Measurements from ENCODE around the gene NKAIN2.

The NKAIN2 gene

DNA sequence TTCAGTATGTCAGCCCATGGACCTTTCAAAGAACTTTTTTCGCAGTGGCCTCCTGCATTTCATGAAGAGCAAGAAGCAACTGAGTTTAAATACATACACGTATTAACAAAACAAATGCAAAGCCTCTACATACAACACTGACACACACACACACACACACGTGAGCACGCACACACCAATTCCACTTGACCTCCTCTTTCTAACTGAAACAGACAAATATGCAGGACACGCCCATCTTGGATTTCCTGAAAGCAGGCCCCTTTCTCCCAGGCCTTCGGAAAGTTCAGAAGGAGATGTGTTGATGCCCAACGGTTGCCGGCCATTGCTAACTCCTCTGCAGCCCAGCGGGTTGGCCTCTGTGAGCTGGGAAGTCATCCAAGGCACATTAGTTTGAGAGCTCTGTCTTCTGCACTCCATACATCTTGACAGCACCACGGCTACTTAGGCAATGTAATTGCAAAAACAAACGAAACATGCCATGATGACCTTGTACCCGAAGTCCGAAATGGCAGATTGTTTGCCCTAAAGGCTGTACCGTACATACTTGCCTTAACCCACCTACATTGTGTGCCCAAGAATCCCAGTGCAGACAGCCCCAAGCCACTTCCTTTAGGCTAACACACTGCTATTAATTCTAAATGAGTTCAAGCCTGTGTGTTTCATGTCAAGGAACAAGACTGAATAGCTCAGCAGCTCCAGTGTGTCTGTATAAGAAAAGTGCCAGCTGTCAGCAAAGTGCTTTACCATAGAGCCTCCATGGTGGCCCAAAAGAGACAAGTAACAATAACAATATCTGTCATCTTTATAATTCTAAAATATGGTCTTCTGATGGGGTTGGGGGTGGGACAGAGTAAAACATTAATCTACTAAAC is 1019.8 kb downstream of the NKAIN2 start:
- no peak for DNase-seq (ENCODE audit: low spot score)

DNA sequence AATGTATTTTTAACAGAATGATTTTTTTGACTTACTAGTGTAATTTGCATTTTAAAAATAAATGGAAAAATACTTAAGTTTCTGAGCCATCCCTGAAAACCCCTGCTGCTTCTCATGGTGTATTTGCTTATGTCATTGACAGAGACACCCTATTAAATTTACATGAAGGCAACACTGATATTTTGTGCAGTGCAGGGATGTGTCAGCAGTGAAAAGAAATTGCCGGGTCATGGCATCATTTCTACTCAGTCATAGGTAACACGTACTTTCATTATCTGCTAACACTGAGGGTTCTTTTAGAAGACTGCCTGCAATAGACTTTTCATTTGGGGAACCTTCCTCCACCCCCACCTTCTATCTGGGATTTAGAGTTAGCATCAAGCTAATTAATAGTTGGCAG is 1021.9 kb downstream of the NKAIN2 start:
- no peak for DNase-seq (ENCODE audit: low spot score)

DNA sequence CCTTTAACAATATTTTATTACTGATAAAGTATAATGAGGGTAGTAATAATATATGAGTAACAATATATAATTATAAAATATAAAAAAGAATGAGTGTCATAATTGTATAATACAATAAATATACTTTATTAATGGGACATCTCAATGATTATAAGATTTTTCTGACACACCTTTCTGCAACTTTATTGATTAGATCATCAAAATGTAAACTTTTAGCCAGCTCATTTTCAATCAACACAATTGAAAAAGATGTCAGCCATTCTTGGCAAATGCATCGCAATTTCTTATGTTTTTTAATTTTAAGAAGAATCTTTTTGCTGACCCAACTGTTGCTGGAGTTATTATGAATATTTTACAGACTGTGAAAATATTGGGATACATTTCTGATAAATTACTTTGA is 1026.2 kb downstream of the NKAIN2 start:
- no peak for DNase-seq (ENCODE audit: low spot score)

DNA sequence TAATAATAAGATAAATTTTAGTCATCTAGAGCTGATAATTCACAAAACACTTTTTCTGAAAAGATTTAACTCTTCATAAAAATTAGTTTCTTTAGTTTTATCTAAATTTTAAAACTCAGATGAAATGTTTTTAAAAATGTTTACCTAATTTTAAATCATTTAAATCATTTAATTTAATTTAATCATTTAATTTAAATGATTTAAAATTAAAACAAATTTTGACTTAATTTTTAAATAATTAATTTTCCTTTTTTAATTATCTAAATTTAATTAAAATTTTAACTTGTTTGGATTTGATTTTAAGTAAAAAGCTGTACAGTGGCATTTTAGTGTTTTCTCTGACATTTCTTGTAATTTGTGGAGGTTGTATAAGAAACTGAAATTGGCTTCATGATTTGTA is 1026.8 kb downstream of the NKAIN2 start:
- no peak for DNase-seq (ENCODE audit: low spot score)

DNA sequence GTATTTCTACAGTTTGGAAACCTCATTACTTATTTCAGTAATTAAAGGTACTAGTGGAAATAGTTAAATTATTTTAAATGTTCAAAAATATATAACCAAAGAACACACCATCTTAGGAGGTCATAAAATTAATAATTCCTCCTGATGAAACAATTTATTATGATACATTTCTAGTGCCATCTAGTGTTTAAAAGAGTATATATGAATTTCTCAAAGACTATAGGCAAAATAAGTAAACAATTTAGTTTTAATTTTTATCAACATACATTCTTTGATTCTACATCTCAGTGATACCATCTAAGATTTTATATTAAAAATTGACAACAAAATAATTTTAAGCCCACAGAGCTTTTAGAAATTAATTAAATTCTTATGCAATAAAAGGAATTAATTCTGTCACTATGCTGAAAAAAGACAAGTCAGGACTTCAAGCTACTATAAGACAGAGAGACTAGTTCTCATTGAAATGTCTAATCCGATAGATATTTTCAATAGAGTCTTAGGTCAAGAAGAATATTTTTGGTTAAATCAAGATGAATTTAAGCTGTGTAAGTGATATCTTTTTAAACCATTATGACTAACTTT is 1050.8 kb downstream of the NKAIN2 start:
- no peak for DNase-seq (ENCODE audit: low spot score)

DNA sequence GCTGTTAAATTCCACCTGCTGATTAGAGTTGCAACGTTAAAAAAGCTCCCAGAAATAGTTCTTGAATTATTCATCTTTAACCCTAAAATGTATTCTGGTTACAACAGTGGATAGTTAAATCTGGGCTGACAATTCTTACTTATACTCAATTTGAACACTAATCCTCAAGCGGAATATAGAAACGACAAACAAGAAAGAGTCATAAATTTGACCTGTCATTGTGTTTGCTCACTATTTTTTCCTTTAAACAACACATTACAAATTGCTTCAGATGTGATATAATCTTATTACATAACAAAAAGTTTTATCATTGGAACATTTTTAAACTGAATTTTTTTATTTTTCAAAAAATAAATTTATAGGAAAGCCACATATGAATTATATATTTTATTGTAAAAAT is 1054.1 kb downstream of the NKAIN2 start:
- no peak for DNase-seq (ENCODE audit: low spot score)

DNA sequence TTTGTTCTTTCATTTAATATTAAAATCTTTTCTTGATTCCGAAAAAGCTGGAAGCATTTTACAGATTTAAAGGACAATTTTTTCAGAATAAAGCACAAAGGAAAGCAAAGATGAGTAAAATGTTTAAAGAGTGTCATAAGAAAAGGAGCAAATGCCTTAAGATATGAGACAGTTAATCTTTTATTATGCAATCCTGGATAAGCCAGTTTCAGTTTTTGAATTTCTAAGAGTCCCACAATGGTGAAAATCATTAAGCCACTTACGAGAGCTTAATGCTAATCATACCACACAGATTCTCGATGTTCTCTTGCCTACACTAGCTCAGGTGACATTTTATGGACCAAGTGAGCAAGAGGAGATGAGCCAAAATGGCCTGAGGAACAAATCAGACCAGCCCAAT is 1054.9 kb downstream of the NKAIN2 start:
- DNase-seq (ENCODE audit: low spot score) = no peak

DNA sequence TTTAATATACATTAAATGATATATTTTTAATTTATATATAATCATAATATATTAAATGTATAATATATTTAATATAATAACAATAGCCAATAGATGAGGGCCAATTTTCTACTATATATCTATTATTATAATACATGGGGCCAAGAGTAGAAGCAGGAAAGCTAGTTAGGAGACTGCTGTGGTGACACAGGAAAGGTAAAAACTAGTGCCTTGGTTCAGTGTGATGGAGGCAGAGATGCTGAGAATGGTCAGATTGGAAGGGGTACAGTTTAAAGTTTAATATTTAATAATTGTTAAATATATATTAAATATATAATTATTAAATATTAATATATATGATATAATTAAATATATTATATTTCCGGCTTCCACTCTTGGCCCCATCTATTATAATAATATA is 1055.7 kb downstream of the NKAIN2 start:
- DNase-seq (ENCODE audit: low spot score) = no peak

DNA sequence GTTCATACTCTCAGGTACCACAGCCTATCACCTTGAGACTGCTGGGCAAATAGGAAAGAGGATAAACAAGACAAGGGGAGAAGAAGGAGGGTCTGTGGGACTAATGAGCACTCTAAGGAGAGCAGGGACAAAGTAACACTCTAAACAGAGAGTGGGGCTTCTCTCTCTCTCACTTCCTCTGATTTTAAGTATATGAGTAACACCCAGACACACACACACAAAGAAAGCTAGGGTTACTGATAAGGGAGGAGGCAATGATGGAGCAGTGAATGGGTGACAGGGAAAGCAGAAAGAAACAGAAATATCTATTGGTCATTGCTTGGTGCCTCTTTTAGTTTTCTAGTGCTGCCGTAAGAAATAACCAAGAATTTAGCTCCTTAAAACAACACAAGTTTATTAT is 1062.4 kb downstream of the NKAIN2 start:
- DNase-seq (ENCODE audit: low spot score) = no peak

DNA sequence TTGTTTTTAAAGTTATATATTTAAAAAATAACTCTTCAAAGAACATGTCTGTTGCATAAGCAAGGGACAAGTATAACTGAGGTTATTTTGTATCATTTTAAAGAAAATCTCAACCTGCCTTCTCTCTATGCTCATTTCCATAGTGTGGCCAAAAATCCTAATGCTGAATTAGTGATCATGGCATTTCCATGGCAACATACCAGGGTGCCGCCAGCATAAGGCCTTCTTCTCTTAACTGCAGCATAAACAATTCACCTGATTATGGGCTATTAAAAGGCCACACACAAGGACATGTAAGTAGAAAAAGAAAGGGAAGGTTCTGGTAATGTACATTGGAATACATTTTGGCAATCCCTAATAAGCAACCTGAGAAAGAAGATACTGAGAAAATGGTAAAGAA is 1063.5 kb downstream of the NKAIN2 start:
- no peak for DNase-seq (ENCODE audit: low spot score)

DNA sequence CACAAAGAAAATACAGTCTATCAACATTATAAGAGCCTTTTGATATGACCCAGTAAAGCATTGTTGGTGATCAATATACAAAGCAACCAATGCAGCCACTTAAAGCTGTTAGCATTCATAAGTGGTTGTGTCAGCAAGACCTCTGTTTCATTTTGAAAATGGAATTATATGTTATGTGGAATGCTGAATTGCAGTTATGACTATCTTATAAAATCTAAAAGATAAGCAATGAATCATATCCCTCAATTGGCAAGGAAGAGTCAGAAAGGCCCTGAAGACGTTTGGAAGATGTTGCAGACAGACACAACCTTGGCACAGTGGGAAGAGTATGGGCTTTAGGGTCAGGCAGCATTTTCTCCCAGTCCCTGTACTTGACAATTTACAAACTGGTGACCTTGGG is 1064.8 kb downstream of the NKAIN2 start:
- DNase-seq (ENCODE audit: low spot score) = no peak

DNA sequence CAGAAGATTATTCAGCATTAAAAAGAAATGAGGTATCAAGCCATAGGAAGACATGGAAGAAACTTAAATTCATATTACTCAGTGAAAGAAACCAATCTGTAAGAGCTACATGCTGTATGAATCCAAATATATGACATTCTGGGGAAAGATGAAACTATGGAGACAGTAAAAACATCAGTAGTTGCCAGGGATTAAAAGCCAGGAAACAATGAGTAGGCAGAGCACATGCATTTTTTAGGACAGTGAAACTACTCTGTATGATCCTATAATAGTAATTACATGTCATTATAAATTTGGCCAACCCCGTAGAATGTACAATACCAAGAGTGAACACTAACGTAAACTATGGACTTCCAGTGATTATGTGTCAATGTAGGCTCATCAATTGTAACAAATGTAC is 1065.8 kb downstream of the NKAIN2 start:
- no peak for DNase-seq (ENCODE audit: low spot score)

DNA sequence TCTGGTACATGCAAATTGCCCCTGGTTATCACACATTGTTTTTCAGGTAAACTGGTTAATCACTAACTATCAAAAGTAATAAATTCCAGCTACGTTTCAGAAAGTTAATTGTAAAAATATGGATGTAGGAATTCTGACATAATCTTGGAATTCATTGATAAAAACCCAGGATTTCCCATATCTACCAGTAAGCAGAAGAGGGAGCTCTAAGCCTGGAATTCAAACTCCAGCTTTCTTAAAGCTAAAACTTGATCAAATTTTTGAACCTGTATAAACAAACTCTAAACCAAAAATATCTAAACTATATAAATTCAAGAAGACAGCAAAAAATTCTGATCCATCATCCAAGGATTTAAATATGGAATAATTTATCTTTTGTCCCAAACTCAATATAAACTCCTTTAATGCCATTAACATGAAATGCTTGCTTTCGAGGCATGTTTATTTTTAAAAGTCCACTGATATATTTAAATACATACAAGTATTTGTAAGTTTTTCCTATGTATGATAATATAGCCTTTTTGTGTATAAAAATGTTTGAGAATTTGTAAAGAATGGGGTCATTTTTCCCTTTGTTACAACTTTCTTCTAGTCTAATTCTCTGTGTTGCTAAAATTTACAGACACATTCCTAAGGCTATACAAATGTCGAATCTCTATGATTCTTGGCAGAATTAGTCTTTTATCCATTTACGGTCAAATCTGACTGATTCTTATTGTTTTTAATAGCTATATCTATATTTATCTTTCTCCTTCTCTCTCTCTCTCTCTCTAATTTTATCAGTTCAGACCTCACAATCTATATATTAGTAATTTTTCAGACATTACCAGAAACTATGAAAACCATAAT is 1067.2 kb downstream of the NKAIN2 start:
- no peak for DNase-seq (ENCODE audit: low spot score)

DNA sequence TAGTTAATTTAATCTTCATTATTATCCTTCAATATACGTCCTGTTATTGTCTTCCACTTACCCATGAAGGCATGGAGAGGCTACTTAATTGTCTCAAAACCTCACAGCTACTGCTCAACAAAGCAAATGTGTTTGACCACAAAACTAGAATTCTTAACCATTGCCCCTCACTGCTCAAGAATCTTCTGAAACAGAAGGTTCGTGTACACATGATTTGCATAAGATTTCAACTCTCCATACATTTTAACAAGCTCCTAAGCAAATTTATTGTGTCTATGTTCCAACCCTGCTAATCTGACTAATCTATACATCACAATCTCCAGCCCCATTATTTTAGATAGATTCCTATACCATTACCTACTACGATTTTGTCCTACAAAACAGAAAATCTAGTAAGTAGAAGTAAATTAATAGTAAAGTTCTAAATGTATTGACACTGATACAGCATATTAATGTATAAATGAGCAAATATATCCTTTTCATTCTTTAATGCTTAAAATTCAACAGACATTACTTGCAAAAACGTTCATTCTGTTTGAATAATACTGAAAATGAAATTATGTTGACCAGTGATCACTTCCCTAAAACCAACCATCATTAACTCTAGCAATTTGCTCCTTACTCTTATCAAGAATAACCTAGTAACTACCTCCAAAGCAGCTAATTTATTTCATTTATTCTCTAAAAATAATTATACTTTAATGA is 1068.8 kb downstream of the NKAIN2 start:
- DNase-seq (ENCODE audit: low spot score) = no peak

DNA sequence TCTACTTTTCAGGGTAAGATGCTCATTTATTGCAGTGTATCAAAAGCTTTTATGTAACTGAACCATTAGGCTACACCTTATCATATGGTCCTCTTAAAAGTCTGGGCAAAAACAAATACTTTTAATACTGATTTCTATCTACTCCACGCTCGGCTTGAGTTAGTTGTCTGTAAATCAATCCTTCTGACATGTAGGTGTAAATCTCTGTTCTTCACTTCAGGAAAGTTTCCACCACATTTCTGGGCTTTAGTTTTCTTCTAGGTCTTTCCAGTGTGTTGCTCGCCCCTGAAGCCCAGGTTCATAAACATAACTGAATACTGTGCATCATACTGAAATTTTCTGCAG is 1069.4 kb downstream of the NKAIN2 start:
- no peak for DNase-seq (ENCODE audit: low spot score)

Data from left forelimb (tissue), 1 donor.